Muscle layer of duodenum (tissue), 2 donors: ENCODE measurements around the gene OR7G3.

ENCODE experiments used
- H3K27ac ChIP-seq: one replicate; pipeline ENCODE4 v1.7.0; 2013; ENCODE audit warnings: mild to moderate bottlenecking, low read length
- H3K27me3 ChIP-seq: one replicate; pipeline ENCODE4 v1.7.0; 2013; ENCODE audit warnings: low read depth, mild to moderate bottlenecking, control low read depth, low read length
- H3K36me3 ChIP-seq, 2 donors: one replicate each; pipeline ENCODE4 v1.7.0; 2013; ENCODE audit warnings: low read length in 2 of 2, control low read depth in 1 of 2, mild to moderate bottlenecking in 1 of 2; ENCODE audit not compliant: insufficient read depth in 2 of 2, control insufficient read depth in 1 of 2
- H3K4me1 ChIP-seq, 2 donors: one replicate each; pipeline ENCODE4 v1.7.0; 2013; ENCODE audit warnings: low read length in 2 of 2, mild to moderate bottlenecking in 2 of 2, control low read depth in 1 of 2, moderate library complexity in 1 of 2; ENCODE audit not compliant: insufficient read depth in 2 of 2, control insufficient read depth in 1 of 2
- H3K4me3 ChIP-seq, 2 donors: one replicate each; pipeline ENCODE4 v1.7.0; 2013; ENCODE audit warnings: low read length in 2 of 2, low read depth in 1 of 2, mild to moderate bottlenecking in 1 of 2
- H3K9me3 ChIP-seq, 2 donors: one replicate each; pipeline ENCODE4 v1.7.0; 2013; ENCODE audit warnings: low read length in 2 of 2, control low read depth in 1 of 2, mild to moderate bottlenecking in 1 of 2; ENCODE audit not compliant: control insufficient read depth in 1 of 2
- donor health status: healthy.

Gene OR7G3

GRCh38 chr19:9148697-9149096, 21.9 kb upstream of the OR7G3 start:
- Histone ChIP-seq H3K36me3 (peaks cover 4 to 7% of the 10 kb centered on the region in 2 donors), H3K9me3 (peaks cover 4 to 24% of the 10 kb centered on the region in 2 donors), H3K4me3 (no peak overlapping the region), H3K4me1 (no peaks in the 10 kb centered on the region), H3K27ac (no peak overlapping the region), H3K27me3 (no peaks in the 10 kb centered on the region)

DNA sequence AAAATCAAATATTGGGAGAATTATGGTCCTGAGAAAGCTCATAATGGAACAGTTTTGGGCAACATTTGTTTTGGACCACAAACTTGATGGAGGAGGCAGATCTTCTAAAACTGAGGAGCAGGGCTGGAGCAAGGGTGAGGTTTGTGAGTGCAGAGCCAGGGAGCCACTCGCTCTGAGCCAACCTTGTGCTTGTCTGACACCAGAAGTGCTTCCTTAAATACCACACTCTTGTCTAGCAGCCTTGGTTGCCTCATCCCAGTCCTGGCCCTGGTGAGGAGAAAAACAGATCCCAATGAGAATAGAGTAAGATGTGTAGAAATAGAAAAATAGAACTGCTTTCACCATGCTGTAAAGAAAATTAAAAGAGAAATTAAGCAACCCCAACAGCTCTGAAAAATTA, 20.1 kb upstream of the OR7G3 start:
- peaks cover 4 to 17% of the 10 kb centered on the region in 2 donors for H3K9me3 ChIP-seq
- peaks cover 0 to 3% of the 10 kb centered on the region in 2 donors for H3K36me3 ChIP-seq
- H3K27me3 ChIP-seq = no peaks in the 10 kb centered on the region
- H3K27ac ChIP-seq = no peak overlapping the region
- no peak overlapping the region for H3K4me3 ChIP-seq
- peaks cover 3 to 5% of the 10 kb centered on the region in 2 donors for H3K4me1 ChIP-seq

DNA sequence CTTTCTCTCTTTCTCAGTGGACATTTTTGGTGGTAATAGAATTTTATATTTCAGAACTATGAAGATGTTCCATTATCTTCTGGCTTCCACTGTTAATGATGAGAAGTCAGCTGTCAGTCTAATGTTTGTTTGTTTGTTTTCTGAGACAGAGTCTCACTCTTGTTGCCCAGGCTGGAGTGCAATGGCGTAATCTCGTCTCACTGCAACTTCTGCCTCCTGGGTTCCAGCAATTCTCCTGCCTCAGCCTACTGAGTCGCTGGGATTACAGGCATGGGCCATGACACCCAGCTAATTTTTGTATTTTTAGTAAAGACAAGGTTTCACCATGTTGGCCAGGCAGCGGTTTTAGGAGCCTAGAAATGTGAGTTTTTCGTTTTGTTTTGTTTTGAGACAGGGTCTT, 18.2 kb upstream of the OR7G3 start:
- Histone ChIP-seq H3K27me3 (no peaks in the 10 kb centered on the region), H3K4me3 (no peak overlapping the region), H3K4me1 (peaks cover 12% of the 10 kb centered on the region in 2 donors), H3K36me3 (no peaks in the 10 kb centered on the region), H3K9me3 (peaks cover 4 to 17% of the 10 kb centered on the region in 2 donors), H3K27ac (no peak overlapping the region)

DNA sequence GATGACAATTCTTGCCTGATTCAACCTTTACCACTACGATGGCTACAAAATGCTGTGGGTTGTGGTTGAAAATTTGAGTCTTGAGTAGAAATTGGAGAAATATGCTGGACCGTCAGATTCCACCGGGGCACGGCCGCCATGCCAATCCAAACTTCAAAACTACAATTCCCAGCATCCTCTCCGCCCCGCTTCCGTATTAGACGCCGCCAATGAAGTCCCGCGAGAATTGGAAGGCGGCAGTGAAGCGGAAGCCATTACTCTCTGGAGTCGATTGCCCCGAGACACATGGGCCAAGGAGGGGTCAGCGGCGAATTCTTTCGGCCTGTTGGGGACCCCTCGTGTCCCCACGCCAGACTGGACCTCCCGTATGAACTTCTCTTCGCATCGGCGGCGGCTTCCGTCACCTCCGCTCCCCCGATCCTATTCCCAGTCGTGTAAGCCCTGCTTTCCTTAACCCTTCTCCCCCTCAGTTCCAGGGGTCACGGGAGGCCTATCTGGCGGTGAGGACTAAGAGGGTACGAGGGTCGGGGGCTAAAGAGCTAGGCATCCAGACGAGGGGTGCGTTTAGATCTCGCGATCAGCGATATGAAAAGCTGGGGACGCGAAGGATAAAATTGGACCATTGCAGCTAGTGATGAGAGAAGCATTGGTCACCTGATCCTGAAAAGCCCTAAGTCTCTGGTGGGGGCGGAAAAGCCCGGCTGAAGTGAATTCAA, 13.6 kb upstream of the OR7G3 start, which contains the start of gene ZNF317:
TSS of gene ZNF317 (plus strand) at position 239 of the 716 bp plus-strand sequence. CDS start 15,620 bp downstream, outside the sequence.
- Histone ChIP-seq H3K4me3 (peak within 1 kb of the TSS; percentile 83 to 90), H3K27me3 (no peaks in the 10 kb centered on the region), H3K9me3 (peaks cover 4 to 10% of the 10 kb centered on the region in 2 donors), H3K27ac (peak within 1 kb of the TSS; percentile 98), H3K4me1 (peaks cover 12 to 16% of the 10 kb centered on the region in 2 donors), H3K36me3 (no peaks in the 10 kb centered on the region)

DNA sequence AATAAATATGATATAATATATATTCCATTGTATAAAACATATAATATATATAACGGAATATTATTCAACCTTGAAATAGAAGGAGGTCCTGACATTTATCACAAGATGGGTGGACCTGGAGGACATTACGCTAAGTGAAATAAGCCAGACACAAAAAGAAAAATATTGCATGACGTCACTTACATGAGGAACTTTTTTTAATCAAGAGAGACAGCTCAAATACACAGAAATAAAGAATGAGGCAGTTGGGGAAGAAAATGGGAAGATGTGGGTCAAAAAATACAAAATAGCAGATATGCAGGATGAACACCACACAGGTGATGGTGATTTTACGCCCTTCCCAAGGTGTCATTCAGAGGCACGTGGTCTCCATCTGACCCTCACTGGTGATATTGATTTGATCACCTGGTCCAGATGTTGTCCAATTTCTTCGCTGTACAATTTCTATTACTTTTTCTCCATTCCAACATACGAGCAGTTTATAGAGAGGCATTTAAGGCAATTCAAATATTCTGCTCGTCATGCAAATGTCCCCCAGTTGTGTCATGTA, 12.9 kb upstream of the OR7G3 start:
- no peaks in the 10 kb centered on the region for H3K27me3 ChIP-seq
- peaks cover 2 to 4% of the 10 kb centered on the region in 2 donors for H3K9me3 ChIP-seq
- peak overlapping the region; percentile 98 for H3K27ac ChIP-seq
- peaks cover 12 to 16% of the 10 kb centered on the region in 2 donors for H3K4me1 ChIP-seq
- H3K4me3 ChIP-seq = peak overlapping the region; percentile 83 to 90
- no peaks in the 10 kb centered on the region for H3K36me3 ChIP-seq

- H3K27me3 ChIP-seq = no peaks in the 10 kb centered on the region
- H3K36me3 ChIP-seq = no peaks in the 10 kb centered on the region
These were observed 5.7 kb upstream of the OR7G3 start for GRCh38 chr19:9132422-9132821.

GRCh38 chr19:9130965-9131364, 4.2 kb upstream of the OR7G3 start:
- no peaks in the 10 kb centered on the region for H3K4me1 ChIP-seq
- H3K27ac ChIP-seq = no peak overlapping the region
- H3K36me3 ChIP-seq = no peaks in the 10 kb centered on the region
- no peaks in the 10 kb centered on the region for H3K27me3 ChIP-seq
- H3K4me3 ChIP-seq = no peak overlapping the region
- no peaks in the 10 kb centered on the region for H3K9me3 ChIP-seq

More at GRCh38 chr19:9132422-9132821, 5.7 kb upstream of the OR7G3 start:
- Histone ChIP-seq H3K27ac (no peak overlapping the region), H3K4me1 (no peaks in the 10 kb centered on the region), H3K9me3 (no peaks in the 10 kb centered on the region), H3K4me3 (no peak overlapping the region)

GRCh38 chr19:9128171-9128570, 1.4 kb upstream of the OR7G3 start:
- H3K4me1 ChIP-seq = no peaks in the 10 kb centered on the region
- H3K4me3 ChIP-seq = no peak overlapping the region
- no peak overlapping the region for H3K27ac ChIP-seq
- H3K9me3 ChIP-seq = no peaks in the 10 kb centered on the region
- H3K27me3 ChIP-seq = no peaks in the 10 kb centered on the region
- no peaks in the 10 kb centered on the region for H3K36me3 ChIP-seq

DNA sequence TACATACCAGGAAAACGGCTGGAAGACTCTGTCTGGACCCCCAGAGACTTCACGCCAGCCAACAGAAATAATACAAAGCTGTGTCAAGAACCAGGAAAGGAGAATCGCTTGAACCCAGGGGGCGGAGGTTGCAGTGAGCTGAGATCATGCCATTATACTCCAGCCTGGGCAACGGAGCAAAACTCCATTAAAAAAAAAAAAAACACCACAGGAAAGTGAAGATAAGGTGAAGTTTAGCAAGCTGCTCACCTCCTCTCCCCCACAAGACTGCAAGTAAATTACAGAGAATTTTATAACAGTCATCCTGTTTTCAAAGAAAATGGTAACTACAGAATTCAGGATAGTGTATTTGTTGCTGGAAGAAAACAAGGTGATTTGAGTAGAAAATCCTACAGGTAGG, 10.2 kb downstream of the OR7G3 start:
- Histone ChIP-seq H3K27ac (no peak overlapping the region), H3K4me3 (no peak overlapping the region), H3K27me3 (no peaks in the 10 kb centered on the region), H3K4me1 (no peaks in the 10 kb centered on the region), H3K36me3 (no peaks in the 10 kb centered on the region), H3K9me3 (no peaks in the 10 kb centered on the region)

DNA sequence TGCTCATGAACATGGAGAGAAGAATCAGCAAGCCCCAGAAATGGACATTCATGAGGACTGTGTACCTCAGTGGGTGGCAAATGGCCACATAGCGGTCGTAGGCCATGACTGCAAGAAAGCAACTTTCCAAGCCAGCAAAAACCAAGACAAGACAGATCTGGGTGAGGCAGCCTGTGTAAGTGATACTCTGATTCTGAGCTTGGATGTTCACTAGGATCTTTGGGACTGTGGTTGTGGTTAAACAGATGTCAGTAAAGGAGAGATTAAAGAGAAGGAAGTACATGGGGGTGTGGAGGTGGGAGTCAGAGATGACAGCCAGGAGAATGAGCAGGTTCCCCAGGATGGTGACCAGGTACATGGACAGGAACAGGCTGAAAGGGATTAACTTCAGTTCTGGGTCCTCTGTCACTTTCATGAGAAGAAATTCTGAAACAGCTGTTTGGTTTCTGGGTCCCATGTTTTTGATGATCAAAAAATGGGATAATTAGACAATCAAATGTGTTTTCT, 11.4 kb downstream of the OR7G3 start, which contains the start of gene OR7G1:
TSS of gene OR7G1 (minus strand) at position 457 of the 507 bp plus-strand sequence. CDS start at position 457, 0 bp downstream.
- H3K4me3 ChIP-seq = no peak within 1 kb of the TSS
- H3K36me3 ChIP-seq = no peaks in the 10 kb centered on the region
- no peaks in the 10 kb centered on the region for H3K27me3 ChIP-seq
- H3K9me3 ChIP-seq = no peaks in the 10 kb centered on the region
- no peaks in the 10 kb centered on the region for H3K4me1 ChIP-seq
- no peak within 1 kb of the TSS for H3K27ac ChIP-seq

DNA sequence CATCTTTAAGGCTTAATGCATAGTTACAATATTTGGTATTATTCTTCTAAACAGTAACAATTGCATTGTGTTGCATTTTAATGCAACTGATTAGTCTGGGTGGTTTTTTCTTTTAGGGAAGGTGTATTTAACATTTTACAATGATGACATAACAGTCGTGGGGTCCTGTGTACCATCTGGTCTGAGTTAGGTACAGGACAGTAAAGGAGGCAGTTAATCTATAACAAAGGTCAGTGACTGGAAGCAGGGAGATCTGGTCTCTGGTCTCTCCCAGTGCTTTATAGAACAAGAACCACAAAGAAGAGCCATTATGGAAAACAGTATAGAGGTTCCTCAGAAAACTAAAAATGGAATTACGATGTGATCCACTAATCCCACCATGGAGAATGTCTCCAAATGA, 16.8 kb downstream of the OR7G3 start:
- Histone ChIP-seq H3K9me3 (no peaks in the 10 kb centered on the region), H3K4me1 (no peaks in the 10 kb centered on the region), H3K27me3 (no peaks in the 10 kb centered on the region), H3K36me3 (no peaks in the 10 kb centered on the region), H3K4me3 (no peak overlapping the region), H3K27ac (no peak overlapping the region)
